Measurements from ENCODE around the gene APP. TPM values are rescaled to one million over a fixed set of nuclear protein-coding genes. Genes with fewer than 3 reads are reported as not detected.

The APP gene
- polyA plus RNA-seq, 1 experiment: 964 TPM

DNA sequence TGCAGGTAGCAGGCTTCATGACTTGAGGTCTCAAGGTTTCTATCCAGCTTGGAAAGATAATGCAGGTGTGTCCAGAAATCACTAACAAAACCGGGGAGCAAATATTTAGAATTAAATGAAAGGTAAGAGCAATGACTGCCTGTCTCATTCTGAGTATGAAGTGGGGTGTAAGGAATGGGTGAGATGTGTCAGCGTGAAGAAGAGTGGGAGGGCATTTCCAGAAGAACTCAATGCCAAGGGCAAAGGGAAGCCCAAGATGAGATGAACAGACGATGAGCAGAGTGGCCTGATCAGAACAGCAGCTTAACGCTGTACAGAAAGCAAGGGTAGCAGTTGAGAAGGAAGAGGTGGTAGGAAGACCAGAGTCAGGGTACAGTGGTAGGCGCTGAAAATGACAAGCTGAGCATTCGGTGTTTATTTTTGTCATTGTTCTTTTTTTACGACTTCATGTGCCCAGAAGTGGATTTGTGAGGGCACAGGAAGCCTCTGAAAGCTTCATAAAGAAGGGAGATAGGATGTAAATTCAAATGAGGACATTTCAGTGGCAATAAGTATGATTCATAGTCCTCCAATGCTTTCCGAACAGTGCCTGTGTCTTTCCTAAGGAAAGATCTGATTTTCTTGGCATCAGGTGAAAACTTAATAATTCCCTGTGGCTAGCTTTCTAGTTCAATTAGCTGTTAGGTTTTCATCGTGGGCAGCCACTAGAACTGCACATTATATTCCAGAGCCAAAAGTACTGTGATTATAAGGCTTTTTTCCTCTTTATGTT, 190.5 kb downstream of the APP start:
- Histone ChIP-seq H3K36me3 (ENCODE audit: control insufficient read depth, insufficient read depth, low read length) (peaks cover 3% of the 10 kb centered on the region), H3K27me3 (ENCODE audit: control insufficient read depth, insufficient read depth, low read length) (no peaks in the 10 kb centered on the region), H3K4me3 (ENCODE audit: low read depth, low read length) (no peak overlapping the region)
- CTCF ChIA-PET: no interaction called here
- no peak for DNase-seq (ENCODE audit: low read depth)
- POLR2A ChIA-PET: no interaction called here
- TF ChIP-seq, protein P1, sequence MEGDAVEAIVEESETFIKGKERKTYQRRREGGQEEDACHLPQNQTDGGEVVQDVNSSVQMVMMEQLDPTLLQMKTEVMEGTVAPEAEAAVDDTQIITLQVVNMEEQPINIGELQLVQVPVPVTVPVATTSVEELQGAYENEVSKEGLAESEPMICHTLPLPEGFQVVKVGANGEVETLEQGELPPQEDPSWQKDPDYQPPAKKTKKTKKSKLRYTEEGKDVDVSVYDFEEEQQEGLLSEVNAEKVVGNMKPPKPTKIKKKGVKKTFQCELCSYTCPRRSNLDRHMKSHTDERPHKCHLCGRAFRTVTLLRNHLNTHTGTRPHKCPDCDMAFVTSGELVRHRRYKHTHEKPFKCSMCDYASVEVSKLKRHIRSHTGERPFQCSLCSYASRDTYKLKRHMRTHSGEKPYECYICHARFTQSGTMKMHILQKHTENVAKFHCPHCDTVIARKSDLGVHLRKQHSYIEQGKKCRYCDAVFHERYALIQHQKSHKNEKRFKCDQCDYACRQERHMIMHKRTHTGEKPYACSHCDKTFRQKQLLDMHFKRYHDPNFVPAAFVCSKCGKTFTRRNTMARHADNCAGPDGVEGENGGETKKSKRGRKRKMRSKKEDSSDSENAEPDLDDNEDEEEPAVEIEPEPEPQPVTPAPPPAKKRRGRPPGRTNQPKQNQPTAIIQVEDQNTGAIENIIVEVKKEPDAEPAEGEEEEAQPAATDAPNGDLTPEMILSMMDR (IDR thresholded peaks at IDR 0.05; ENCODE audit: insufficient read depth, low read depth, low read length): no peak

DNA sequence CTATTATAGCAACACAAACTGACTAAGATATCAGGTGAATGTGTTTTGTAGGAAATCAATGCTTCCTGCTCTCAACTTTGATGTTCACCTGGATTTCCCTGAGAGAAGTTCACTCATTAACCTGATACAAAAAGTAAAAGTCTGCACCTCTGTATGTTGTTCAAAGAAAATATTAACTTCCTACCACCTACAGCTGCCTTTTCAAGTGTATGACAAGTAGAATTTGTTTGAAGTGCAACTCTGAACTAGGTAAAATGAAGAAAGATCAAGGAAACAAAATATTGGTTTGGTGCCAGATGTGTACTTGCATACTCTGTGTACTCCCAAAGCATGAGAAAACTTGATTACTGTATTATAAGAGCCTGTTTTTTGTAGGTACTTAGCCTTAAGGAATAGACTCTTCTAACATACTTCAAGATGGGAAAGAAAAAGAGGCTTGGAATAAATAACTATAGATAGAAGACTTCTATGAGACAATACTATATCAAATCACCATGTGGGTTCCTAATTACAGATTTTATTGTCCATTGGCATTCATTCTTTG, 193.4 kb downstream of the APP start:
- CTCF ChIA-PET: no interaction called here
- H3K4me3 ChIP-seq (ENCODE audit: low read depth, low read length): no peak overlapping the region
- TF ChIP-seq, protein P1 (IDR thresholded peaks at IDR 0.05; ENCODE audit: insufficient read depth, low read depth, low read length): no peak
- no peaks in the 10 kb centered on the region for H3K27me3 ChIP-seq (ENCODE audit: control insufficient read depth, insufficient read depth, low read length)
- DNase-seq (ENCODE audit: low read depth): no peak
- POLR2A ChIA-PET: no interaction called here
- peaks cover 9% of the 10 kb centered on the region for H3K36me3 ChIP-seq (ENCODE audit: control insufficient read depth, insufficient read depth, low read length)

DNA sequence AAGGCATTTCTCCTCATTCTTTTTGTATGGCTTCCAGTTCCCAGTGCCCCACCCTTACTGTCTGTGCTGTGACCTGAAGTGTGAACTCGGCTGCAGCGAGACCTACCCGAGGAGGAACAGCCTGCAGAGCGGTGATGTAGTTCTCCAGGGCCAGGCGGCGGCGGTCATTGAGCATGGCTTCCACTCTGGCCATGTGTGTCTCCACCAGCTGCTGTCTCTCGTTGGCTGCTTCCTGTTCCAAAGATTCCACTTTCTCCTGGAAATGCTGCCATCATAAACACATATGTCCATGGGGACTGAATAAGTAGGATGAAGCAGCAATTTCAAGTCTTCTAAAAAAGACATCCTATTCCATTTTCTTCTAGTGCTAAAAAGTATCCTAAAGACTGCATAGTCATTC, 195.6 kb downstream of the APP start:
- ChIA-PET CTCF (interaction anchor here (1.6 kb wide), 1 partner anchor 13 kb away, joined by 3 read pairs; no protein-coding TSS in a partner anchor), POLR2A (no interaction called here)
- DNase-seq (ENCODE audit: low read depth): no peak
- no peaks in the 10 kb centered on the region for H3K27me3 ChIP-seq (ENCODE audit: control insufficient read depth, insufficient read depth, low read length)
- peaks cover 9% of the 10 kb centered on the region for H3K36me3 ChIP-seq (ENCODE audit: control insufficient read depth, insufficient read depth, low read length)
- no peak overlapping the region for H3K4me3 ChIP-seq (ENCODE audit: low read depth, low read length)
- TF ChIP-seq, protein P1 (IDR thresholded peaks at IDR 0.05; ENCODE audit: insufficient read depth, low read depth, low read length): no peak

DNA sequence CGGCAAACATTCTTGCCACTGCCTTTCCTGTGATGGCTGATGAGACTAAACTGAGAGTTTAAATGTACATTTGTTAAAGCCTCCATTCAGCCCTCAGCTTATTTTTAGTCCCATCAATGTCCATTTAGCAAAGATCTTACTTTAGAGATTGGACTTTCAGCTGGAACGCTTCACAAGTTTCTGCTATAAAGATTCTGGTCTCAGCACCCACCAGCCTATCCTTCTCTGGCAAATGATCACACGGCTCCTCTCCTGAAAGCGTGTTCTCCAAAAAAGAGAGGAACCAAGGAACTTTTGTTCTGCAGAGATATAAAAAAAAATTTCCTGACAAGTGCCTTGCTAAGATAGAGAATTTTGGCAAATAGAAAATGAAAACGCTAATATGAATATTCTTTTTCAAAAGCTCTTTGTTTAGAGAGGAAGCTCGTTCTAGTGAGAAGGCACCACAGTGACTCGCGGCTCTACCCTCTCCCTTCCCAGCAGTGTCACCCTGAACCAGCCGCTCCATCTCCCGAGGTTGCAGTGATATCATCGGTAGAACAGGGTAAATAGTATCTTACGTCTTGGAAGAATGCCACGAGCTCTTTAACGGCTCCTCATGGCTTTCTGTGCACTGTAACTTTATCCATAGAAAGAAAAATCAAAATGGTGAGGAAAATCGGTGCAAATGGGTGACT, 200.2 kb downstream of the APP start:
- TF ChIP-seq, protein P1 (IDR thresholded peaks at IDR 0.05; ENCODE audit: insufficient read depth, low read depth, low read length): no peak
- no peak for DNase-seq (ENCODE audit: low read depth)
- peaks cover 9% of the 10 kb centered on the region for H3K36me3 ChIP-seq (ENCODE audit: control insufficient read depth, insufficient read depth, low read length)
- H3K27me3 ChIP-seq (ENCODE audit: control insufficient read depth, insufficient read depth, low read length): no peaks in the 10 kb centered on the region
- CTCF ChIA-PET: interaction anchor here (1.3 kb wide), 1 partner anchor 8 kb away, joined by 4 read pairs; no protein-coding TSS in a partner anchor
- no peak overlapping the region for H3K4me3 ChIP-seq (ENCODE audit: low read depth, low read length)
- POLR2A ChIA-PET: interaction anchor here (0.6 kb wide), 1 partner anchor 25 kb away, joined by 3 read pairs; no protein-coding TSS in a partner anchor

DNA sequence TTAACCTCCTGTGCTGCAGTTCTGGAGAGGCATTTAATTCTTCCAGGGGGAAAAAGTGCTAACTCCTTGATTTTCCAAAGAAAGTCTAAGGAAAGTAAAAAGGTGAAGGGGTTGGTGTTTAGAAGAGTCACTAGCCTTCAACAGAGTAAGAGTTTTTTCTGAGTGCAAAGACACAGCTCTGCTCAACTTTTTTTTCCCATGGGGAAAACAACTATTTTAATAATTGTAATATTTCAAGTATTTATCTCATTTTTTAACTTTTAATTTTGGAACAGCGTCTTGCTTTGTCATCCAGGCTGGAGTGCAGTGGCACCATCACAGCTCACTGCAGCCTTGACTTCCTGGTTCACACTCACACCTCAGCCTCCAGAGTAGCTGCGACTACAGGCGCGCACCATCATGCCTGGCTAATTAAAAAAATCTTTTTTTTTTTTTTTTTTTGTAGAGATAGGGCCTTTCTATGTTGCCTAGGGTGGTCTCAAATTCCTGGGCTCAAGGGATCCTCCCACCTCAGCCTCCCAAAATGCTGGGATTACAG, 202.6 kb downstream of the APP start:
- CTCF ChIA-PET: no interaction called here
- POLR2A ChIA-PET: no interaction called here
- H3K27me3 ChIP-seq (ENCODE audit: control insufficient read depth, insufficient read depth, low read length): no peaks in the 10 kb centered on the region
- H3K4me3 ChIP-seq (ENCODE audit: low read depth, low read length): no peak overlapping the region
- TF ChIP-seq, protein P1 (IDR thresholded peaks at IDR 0.05; ENCODE audit: insufficient read depth, low read depth, low read length): no peak
- H3K36me3 ChIP-seq (ENCODE audit: control insufficient read depth, insufficient read depth, low read length): peaks cover 3% of the 10 kb centered on the region; the same call in 1 of the 2 replicates
- DNase-seq (ENCODE audit: low read depth): no peak

Measured in BJ (cell line).